Erythroblast (primary cell): ENCODE data around the gene SMIM13.
"Not testable (repeated sequence)": the region's sequence is repeated elsewhere in the genome, so short reads cannot be mapped to it uniquely, and the experiment has no call there.

Source experiments
- DNase-seq, 2 experiments: peaks; one replicate each; lab custom pipeline; 2025; lab: John Stamatoyannopoulos, UW
- GATA1 ChIP-seq: IDR thresholded peaks from 2 replicates; pipeline ENCODE4 v1.6.1; 2011; ENCODE audit warnings: low read depth, mild to moderate bottlenecking, control low read depth, low read length, moderate library complexity
- POLR2A ChIP-seq: IDR thresholded peaks from 2 replicates; pipeline ENCODE4 v1.6.1; 2011; ENCODE audit warnings: mild to moderate bottlenecking, low read length

The SMIM13 gene

DNA sequence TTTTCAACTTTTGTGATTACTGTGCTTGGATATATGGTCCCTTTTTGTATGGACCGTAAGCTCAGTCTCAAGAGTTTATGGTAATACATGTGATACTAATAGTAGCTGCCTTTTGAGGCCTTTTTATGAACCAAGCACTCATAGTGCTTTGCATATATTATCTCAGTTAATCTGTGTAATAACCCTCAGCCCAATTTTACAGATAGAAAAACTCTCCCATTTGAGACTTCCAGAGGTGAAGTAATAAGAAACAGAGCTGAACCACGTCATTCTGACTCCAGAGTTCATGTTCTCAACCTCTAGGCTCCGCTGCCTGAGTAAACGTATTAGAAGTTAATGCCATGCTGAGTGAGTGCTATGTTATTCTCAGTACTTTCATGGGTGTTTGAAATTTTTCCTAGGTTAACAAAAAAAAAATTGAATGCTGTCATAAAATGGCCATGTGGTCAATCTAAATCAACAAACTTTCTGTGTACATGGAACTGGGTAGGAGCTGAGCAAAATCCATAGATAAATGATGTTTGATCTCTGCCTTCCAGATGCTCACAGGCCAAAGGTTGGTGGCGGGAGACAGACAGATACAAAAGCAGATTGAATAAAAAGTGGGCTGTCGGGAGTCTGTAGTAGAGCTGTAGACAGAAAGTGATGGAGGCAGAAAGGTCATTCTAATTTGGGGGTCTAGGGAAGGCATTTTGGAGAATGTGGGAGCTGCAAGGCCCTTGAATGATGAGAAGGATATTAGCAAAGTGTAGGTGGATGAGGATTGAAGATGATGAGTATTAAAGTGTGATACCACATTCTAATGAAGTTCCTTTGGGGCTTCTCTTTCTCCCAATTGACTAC, 26.9 kb upstream of the SMIM13 start:
- no peak for DNase-seq
- TF ChIP-seq GATA1 (no peak), POLR2A (no peak)

- TF ChIP-seq POLR2A (no peak), GATA1 (no peak)
- DNase-seq = peak in 1 of 2 experiments; percentile 7
Observed at GRCh38 chr6:11067348-11067747, 26.3 kb upstream of the SMIM13 start.

- TF ChIP-seq GATA1 (no peak), POLR2A (no peak)
- peak; percentile 36 to 65 for DNase-seq
Observed at GRCh38 chr6:11069760-11070159, 23.9 kb upstream of the SMIM13 start.

DNA sequence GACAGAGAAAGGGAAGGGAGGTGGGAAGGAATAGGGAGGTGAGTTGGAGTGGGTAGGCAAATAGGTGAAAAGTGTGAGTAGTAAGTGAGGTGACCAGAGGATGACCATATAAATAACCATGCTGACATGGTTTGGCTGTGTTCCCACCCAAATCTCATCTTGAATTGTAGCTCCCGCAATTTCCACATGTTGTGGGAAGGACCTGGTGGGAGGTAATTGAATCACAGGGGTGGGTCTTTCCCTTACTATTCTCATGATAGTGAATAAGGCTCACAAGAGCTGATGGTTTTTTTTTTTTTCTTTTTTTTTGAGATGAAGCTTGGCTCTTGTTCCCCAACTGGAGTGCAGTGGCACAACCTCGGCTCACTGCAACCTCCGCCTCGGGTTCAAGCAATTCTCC, 21.5 kb upstream of the SMIM13 start:
- no peak for TF ChIP-seq POLR2A
- DNase-seq = no peak

DNA sequence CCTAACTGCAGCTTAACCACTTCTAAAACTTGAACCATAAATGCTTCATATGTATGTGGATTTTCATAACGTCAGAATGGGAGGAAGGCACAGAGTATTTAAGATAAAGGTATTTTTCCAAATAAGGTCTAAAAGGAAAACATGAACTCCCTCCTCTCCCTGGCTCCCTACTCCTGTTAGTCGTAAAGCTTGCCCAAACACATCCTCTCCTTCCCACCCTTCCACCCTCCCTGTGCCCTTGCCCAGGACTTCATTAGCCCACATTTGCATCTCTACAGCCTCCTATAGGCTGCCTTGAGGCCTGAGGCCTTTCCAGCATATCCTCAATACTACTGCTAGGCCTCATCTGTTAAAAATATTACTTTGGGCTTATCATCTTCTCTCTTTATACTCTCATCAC, 17.1 kb upstream of the SMIM13 start:
- no peak for DNase-seq
- TF ChIP-seq POLR2A (no peak), GATA1 (no peak)

- no peak for TF ChIP-seq GATA1
- TF ChIP-seq POLR2A = no peak
- no peak for DNase-seq
Observed at GRCh38 chr6:11078266-11078665, 15.4 kb upstream of the SMIM13 start.

GRCh38 chr6:11080296-11080695, 13.3 kb upstream of the SMIM13 start:
- TF ChIP-seq GATA1 = no peak
- TF ChIP-seq POLR2A = no peak
- DNase-seq = no peak

DNA sequence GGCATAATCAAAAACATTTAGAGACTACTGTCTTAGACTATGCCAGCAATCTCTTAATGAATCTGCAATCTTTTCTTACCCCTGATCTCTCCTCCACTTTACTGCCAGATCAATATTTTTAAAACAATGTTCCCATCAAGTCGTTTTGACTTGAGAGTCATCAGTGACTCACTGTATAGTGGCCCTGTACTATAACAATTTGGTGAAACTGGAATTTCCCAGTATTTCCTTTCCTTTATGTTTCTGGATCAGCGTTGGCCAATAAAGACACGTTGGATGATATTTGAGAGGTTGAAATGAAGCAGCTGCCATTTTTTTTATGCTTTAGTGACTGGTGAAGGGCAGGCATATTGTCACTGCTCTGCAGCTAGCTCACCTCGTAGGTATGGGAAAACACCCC, 10.1 kb upstream of the SMIM13 start:
- no peak for TF ChIP-seq GATA1
- no peak for TF ChIP-seq POLR2A
- no peak for DNase-seq

DNA sequence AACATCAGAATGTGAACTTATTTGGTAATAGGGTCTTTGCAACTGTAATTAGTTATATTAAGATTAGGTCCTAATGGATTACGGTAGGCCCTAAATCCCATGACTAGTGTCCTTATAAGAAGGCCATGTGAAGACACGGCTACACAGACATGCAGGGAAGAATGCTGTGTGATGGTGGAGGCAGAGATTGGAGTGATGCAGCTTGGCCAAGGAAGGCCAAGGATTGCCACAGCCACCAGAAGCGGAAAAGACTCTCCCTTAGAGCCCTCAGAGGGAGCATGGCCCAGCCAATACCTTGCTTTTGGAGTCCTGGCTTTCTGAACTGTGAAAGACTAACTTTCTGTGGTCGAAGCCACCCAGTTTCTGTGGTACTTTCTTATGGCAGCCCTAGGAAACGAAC, 9.7 kb upstream of the SMIM13 start:
- TF ChIP-seq GATA1 (no peak), POLR2A (no peak)

GRCh38 chr6:11085758-11086435, 7.7 kb upstream of the SMIM13 start:
- DNase-seq = no peak
- TF ChIP-seq POLR2A = no peak
- TF ChIP-seq GATA1 = no peak

More for the DNA sequence above, 9.7 kb upstream of the SMIM13 start:
- no peak for DNase-seq

DNA sequence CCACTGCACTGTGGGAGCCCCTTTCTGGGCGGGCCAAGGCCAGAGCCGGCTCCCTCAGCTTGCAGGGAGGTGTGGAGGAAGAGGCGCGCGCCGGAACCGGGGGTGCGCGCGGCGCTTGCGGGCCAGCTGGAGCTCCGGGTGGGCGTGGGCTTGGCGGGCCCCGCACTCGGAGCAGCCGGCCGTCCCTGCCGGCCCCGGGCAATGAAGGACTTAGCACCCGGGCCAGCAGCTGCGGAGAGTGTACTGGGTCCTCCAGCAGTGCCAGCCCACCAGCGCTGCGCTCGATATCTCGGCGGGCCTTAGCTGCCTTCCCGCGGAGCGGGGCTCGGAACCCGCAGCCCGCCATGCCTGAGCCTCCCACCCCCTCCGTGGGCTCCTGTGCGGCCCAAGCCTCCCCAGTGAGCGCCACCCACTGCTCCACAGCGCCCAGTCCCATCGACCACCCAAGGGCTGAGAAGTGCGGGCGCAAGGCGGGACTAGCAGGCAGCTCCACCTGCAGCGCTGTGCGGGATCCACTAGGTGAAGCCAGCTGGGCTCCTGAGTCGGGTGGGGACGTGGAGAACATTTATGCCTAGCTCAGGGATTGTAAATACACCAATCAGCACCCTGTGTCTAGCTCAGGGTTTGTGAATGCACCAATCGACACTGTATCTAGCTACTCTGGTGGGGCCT, 6.4 kb upstream of the SMIM13 start:
- DNase-seq = not testable (repeated sequence)

GRCh38 chr6:11089695-11090094, 3.9 kb upstream of the SMIM13 start:
- peak; percentile 6 to 11 for DNase-seq
- no peak for TF ChIP-seq GATA1
- TF ChIP-seq POLR2A = no peak

- not testable (repeated sequence) for DNase-seq
Observed at GRCh38 chr6:11091141-11091540, 2.5 kb upstream of the SMIM13 start.

GRCh38 chr6:11092668-11093375, 812 bp upstream of the SMIM13 start:
- DNase-seq = peak in 1 of 2 experiments; percentile 75
- TF ChIP-seq POLR2A (no peak), GATA1 (no peak)

DNA sequence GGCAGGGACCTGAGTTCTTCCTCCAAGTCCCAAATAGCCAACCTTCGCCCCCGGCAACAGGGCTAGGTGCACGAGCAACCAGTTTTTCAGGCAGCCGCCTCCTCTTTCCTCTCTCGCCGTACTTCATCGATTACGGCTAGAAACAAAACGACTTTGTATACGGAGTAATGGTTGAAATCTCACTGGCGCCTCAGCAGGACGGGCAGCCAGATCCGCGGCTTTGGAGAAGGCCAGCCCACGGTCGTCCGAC, 333 bp upstream of the SMIM13 start:
- TF ChIP-seq POLR2A = no peak
- no peak for DNase-seq
